Measurements from ENCODE around the gene PKD1L1.

Gene PKD1L1

DNA sequence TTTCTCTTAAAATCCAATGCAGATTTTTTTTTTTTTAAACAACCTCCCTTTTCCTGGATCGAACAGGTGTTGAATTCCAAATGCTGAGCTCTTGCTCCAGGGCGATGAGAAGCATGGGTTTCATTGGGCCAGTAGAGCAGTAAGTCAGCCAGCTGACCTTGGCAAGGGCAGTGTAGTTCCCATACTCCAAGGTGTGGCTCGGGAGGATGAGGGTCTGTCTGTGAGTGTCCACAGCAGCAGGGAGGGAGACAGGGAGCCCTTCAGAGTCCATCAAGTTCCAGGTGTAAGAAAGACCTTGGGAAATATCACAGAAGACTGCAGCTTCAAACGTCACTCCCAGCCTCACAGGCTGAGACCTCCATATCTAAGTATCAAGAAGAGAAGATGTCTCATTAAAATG, 50.4 kb downstream of the PKD1L1 start:
- no peak for DNase-seq (ENCODE audit: low read depth)

DNA sequence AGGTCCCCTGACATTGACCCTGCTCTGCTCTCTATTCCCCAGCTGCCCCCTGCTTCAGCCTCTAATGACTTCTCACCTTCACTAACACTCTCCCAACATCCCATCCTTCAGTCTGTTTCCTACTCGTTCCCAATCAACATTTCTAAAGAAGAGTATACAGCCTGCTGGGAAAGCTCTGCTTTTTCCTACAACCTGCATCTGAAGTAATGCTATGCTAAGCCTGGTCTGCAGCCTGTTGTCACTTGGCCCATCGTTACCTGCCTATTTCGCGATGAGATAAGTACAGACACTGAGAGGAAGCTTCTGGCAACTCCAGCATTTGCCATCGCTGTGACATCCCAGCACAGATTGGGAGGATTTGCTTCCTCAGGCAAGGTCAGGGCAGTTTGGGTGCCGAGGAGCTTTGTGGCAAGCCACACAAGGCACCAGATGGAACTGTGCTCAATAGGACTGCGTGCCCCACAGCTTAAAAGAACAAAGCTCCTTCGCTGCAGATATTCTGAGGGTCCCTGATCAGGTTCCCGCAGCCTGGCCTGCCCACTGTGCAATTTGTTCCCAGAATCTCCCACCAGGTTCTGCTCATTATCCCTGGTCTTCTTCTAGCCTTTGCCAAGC, 51.4 kb downstream of the PKD1L1 start:
- DNase-seq (ENCODE audit: low read depth): no peak

DNA sequence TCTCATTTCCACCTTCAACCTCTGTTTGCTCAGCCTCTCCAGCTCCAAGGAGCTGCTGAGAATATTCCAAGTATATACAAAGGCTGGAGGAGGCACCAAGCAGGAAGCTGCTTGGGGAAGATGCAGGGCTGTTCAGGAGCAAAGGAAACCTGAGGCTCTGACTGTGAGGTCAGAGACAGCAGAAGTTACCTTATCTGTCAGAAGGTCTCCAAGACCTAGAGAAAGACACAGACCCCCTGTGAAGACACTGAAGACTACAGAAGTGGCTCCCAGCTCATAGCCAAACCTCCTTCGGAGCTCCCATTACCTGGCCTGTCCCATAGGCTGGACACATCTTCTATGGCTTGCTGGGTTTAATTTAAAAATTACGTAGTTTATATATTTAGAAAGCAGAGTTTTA, 53.2 kb downstream of the PKD1L1 start:
- DNase-seq (ENCODE audit: low read depth): no peak

DNA sequence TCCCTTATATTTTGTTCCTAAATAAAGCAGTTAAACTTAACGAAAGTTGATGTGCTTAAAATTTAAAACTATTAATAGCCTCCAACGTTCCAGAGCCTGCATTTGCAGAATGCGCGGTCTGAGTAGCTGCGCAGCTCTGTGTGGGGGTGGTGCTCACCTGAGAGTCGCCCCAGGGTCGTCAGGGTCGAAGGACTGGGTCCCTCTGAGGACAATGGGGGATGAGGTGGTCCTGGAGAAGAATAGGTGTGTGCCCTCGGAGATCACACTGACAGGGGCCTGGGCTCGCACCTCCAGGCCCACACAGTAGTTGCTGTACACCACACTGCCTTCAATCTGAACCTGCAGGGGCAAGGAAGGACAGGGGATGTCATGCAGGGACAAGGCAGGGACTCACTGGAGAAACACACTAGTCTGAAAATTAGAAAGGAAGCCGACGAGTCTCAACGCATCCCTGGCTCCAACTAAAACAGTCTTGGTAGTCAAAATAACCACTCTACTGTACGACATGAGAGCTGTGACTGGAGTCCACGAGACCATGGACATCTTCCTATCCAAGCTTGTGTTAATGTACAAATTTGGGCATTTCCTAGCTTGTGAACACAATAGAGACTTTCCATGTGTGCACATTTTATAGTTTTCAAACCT, 54.4 kb downstream of the PKD1L1 start:
- DNase-seq (ENCODE audit: low read depth): no peak

DNA sequence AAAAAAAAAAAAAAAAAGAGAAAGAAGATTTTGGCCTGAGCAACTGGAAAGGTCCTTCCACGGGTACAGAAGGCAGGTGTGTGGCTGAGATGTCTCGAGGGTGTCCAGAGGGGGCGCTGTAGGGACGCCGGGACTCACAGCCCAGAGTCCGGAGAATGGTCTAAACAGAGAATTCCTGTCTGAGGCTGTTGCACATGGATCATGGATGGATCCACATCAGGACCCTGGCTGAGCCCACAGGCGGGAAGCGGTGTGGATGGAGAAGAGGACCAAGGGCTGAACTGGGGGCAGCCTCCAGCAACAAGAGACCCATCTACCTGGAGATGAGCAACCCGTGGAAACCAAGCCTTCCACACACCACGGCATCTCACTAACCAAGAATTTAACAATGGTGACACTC, 55.0 kb downstream of the PKD1L1 start:
- no peak for DNase-seq (ENCODE audit: low read depth)

DNA sequence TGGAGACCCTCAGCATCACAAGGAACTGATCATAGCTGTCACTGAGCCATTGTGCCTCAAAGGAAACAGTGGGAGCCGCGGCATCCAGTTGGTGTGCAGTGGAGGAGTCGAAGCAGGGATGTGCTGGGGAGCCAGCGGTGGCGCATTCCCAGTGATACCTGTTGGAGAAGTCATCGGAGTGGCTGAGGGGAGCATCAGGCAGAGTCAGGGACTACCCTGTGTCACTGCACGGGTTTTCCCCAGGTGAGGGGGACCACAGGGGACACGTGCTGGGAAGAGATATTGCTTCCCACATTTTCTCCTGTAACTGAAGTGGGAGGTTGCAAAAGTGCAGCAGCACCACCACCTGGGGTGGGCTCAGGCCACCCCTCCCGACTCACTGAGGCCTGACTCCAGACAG, 57.7 kb downstream of the PKD1L1 start:
- no peak for DNase-seq (ENCODE audit: low read depth)

DNA sequence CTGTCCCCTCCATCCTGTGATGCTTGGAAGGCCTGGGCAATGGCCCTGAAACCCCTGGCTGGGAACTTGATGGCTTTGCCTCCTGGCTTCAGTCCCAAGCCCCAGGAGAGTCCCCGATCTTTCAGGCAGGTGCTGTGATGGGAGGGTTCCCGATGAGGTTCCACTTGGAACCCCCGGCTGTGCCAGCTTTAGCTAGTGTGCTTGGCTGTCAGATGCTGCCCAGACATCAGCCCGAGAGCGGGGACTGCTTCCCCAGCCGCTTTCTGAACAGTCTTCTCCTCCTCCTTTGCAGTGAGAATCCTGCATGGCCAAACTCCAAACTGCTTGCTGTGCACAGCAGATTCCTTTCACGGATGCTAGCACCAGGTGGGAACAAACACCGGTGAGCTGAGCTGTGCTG, 58.1 kb downstream of the PKD1L1 start:
- no peak for DNase-seq (ENCODE audit: low read depth)

DNA sequence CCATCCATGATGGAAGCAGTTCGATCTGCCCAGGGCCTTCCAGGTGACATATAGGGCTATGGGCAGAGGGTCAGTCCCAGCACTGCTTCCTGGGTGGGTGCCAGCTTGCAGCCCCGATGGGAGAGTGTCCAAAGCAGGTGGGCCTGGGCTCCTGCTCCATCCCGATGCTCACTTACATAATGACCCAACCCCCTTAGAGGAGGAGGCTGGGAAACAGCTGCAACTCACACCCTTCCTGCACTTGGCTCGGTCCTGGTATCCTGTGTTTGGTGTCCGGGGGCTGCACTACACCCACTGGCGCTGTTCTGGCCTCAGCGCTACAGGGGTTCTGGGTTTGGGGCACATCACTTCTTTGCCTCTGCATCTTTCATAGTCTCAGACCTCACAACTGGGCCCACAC, 58.5 kb downstream of the PKD1L1 start:
- DNase-seq (ENCODE audit: low read depth): no peak

DNA sequence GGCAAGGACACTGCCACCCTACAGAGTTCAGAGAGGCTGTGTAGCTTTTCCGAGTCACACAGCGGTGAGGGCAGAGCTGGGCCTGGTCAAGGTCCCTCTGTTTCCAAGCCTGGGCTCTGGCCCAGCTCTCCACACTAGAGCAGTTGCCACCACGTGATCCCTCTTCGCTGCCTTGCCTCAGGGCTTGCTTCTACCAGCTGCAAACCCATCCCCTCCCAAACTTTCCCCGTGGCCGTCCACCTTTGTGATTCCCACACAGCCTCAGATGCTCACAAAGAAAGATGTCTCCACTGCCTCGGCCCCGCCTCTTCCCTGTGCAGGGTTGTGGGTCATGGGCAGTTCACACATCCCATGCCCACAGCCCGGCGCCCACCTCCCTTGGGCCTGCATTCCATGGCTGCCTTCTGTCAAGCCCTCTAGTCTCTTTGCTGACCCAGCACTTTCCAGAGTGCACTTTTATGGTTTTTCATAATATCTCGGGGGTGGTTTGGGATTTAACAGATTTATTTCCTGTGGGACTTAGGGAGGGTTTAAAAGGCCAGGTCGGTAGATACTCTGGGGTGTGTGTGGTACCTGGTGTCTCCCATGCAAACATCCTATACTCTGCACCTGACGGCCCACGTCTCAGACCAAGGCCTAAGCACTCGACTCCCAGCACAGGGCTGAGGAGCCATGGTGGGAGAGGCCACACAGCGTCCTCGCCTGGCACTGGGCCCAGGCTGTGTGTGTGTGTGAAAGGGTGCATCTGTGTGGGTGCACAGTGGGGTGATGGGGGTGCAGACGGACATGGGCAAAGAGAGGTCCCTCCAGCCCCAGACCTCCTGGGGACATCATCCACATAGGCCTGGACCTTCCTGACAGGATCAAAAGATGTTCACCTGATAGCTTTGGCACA, 59.6 kb downstream of the PKD1L1 start:
- DNase-seq (ENCODE audit: low read depth): no peak

DNA sequence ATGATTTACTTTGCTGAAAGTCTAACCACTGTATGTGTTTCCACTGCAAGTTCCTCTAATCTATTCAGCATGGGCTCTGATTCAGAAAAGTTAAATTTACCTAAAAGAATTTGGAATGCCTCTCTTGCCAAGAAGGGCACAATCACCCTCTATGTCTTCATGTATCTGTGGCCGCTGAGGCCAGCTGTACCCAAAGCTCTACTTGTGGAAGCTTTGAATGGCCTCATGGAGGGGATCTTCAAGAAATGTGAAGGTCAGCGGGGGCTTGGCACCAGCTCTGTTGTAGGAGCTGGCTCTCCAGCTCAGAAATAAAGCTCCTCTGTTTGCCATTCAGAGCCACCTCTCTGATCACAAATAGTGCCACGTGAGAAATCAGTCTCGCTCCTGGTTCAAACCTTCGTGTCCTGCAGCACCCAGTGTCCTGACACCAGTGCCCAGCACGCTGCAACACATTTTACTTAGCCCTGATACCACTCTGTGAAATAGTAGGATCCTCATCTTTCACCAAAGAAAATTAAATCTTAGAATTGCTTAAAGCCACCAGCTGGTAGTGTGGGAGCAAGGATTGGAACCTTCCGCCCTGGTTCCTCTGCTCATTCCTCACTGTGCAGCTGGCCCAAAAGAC, 61.1 kb downstream of the PKD1L1 start:
- DNase-seq (ENCODE audit: low read depth): no peak

DNA sequence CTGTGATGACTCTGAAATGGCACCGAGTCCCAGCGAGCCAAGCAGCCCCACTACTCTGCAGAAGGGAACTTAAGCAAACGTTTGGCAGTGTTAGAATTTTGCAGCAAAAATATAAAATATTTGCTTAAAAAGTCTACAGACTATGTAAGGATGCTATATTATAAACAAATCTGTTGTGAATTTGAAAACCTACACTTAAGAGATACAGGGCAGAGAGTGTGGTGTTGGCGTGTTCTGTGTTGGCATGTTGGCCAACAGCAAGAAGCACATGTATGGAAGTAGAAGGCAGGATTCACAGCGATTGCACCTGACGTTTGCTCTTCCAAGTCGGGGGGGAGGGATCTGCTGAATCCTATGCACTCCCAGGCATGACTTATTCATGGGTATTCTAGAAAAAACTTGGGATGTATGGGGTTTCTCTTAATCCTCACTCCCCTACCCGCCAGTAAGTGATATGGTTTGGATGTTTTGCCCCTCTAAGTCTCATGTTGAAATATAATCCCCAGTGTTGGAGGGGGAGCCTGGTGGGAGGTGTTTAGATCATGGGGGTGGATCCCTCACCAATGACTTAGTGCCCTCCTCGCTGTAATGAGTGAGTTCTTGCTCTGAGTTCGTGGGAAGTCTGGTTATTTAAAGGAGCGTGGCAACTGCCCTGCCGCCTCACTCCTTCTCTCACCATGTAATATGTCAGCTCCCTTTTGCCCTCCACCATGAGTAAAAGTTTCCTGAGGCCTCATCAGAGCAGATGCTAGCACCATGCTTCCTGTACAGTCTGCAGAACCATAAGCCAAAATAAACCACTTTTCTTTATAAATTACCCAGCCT, 62.1 kb downstream of the PKD1L1 start:
- no peak for DNase-seq (ENCODE audit: low read depth)

DNA sequence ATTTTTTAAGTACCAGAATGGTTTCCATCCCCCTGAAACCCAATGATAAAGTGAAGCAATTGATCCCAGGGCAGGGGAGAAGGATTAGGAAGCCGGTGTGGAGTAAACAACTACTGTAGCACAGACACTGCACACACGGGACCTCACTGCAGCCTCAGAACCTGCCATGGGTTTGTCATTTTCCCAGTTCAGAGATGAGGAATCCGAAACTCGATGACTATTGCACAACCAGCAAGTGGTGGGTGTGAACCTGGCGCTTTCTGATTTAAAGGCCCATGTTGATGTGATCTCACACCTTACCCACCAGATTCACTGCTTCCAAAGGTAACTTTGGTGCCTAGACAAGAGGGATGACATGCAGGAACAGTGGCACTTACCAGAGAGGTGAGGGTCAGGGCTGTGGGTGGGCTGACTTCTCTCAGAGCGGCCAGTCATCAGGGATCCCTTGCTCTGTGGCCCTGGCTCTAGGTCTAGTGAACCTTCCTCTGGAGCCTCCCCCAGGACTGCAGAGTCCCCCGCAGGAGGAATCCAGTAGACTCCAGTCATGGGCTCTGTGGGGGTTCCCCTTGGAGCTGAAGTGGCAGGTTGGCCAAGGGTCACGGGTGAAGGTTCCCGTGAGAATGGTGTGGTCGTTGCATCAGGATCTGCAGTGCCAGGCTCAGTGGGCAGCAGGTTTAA, 62.8 kb downstream of the PKD1L1 start:
- no peak for DNase-seq (ENCODE audit: low read depth)

DNA sequence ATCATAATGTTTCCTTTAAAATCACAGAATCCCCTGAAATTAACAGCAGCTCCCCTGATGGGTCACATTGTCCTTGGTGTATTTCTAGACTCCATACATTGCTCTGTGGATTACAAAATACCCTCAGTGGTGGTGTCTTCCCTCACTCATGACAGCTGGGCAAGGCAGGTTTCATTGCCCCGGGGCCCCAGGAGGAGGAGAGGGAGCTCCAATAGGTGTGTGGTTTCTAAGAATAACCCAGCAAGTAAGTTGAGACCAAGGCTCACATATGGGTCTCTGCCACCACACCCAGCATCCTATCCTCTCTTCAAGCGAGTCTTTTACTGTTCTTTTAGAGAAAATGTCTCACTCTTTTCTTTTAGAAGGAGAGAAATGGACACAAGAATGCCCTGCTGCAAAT, 63.6 kb downstream of the PKD1L1 start:
- DNase-seq (ENCODE audit: low read depth): no peak

DNA sequence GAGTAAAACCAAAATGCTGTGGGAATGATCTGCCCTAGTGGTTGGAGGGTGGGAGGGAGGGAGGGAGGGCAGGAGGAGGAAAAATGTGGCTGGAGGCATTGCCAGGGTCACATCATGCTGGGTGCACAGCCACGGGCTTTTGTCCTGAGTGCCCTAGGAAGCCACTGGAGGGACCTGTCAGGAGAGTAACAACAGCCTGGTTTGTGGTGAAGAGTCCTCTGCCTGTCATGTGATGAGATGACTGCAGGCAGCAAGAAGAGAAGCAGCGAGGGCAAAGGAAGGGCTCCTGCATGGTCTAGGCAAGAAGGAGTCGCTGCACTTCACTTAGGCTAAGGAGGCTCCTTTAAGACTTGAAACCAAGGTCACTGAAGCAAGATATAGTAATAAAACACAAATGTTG, 65.6 kb downstream of the PKD1L1 start:
- DNase-seq (ENCODE audit: low read depth): no peak

DNA sequence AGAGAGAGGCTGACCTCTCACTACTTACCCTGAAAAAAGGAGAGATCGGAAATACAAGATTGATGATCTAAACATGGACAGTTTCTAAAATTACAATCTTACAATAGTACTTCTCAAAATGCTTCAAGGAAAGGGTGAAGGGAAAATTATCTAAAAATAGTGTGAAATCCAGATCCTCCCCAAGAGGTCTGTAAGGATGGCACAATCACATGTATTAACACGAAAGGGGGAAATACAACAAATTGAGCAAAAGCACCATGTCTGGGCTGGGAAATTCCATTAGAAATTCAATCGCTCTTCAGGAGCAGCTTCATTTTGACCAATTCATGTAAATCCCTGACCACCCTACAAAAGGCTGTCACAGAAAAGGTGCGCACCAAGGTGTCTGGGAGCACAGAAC, 67.0 kb downstream of the PKD1L1 start:
- no peak for DNase-seq (ENCODE audit: low read depth)

DNA sequence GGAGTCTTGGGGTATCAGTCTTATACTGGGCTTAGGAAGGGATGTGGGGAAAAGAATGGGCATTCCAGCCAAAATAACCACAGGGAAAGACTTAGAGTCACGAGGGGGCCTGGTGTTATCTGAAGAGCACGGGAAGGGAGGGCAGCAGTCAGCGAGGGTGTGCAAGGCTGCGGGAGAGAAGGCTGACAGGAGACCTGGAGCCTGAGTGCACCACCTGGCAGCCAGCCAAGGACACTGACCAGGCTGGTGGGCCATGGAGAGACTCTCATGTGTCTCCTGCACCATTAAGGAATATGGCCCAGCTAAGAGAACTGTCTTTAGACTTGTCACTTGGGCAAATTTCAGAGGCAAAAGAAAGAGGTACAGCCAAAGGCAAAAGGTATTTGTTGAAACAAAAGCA, 69.6 kb downstream of the PKD1L1 start:
- no peak for DNase-seq (ENCODE audit: low read depth)

DNA sequence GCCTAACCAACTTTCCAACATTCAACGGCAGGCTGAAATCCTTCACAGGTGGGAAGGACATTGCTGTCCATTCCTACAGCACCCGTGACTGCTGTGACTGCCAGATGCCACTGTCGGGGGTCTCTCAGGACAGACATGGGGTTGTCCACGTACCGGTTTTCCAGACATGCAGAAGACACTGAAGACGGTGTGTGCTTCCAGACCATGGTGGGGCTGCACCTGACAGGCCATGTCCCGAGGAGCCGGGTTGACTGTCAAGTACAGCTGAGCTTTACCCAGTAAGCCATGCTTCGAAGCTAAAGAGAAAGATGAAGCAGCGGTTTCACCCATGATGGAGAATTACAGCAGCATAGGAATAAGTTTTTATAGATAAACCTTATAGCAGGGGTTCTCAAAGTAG, 70.9 kb downstream of the PKD1L1 start:
- DNase-seq (ENCODE audit: low read depth): no peak

DNA sequence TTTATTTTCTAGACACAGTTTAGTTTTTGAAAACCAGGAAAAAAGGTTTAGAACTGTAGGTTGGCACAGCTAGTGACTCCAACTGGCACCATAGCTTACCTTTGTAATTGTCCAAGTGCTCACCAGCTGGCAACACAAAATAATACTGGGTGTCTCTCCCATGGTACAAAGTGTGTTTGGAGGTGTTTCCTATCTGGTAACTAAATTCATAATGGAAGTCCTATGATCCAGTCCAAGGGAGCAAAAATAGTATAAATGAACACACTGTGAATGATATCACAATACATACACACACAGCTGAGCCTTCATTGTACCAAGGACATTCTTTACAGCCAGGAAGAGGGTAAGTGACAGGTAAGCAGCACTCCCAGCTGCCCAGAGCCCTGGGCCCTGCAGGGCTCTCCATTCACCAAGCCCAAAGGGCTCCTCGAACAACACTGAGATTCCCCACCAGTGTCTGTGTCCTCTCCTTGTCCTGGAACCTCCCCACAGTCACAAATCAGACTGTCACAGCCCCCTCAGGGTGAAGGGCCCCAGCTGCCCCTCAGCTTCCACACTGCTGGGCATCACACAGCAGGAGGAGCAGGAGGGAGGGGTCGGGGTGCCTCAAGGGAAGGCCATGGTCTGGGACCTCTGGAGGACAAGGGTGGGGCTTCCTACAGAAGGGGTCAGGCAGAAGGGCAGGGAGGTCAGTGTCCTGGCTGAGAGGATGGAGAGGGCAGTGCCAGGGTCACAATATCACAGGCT, 72.1 kb downstream of the PKD1L1 start:
- no peak for DNase-seq (ENCODE audit: low read depth)

DNA sequence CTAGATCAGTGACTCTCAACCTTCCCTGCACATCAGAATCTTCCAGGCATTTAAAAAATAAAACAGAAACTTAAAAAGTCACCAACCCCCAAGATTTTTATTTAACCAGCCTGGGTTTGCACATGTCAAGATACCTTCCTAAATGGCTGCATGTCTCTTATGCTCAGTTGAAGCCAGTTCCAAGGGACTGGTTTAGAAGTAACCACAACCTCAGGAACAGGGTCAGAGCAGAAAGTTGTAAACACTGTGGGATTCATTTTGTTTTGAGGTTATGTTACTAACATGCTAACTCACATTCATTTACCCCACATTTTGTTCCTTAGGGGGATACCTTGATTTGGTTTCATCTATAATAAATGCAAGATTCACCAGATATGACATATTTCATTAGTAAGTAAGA, 72.9 kb downstream of the PKD1L1 start:
- no peak for DNase-seq (ENCODE audit: low read depth)

DNA sequence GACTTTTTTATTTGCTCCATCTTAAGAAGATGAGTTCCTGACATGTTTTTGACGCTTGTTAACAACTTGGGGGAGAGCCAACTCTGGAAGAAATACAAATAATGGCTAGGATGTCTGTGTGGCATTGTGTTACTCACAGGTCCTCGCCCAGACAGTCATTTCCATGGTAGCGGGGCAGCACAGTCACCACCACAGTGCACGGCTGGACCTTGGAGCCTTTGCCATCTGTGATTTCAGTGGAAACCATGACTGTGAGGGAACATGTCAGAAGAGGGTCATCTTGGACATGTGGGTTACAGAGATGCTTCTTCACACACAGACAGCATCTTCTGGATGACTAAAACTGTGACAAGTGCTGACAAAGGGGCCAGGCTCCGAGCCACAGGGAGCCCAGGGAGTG, 74.5 kb downstream of the PKD1L1 start:
- DNase-seq (ENCODE audit: low read depth): no peak

DNA sequence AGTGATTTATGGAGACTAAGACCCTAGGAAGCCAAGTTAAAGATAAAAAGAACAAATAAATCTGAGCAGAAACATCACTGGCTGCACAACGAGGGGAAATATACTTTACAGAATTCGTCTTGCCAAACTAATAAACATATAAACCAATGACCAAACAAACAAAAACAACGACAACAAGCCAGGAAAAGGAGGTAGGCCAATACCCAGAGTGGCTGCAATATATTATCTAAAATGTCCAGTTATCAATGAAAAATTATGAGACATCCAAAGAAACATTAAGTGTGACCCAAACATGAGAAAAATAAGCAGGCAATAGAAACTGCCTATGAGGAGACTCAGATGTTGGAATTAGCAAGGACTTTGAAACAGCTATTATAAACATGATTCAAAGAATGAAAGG, 81.0 kb downstream of the PKD1L1 start:
- DNase-seq (ENCODE audit: low read depth): no peak

All from HS-5 (cell line).